ENCODE measurements around the gene ATAT1.

ATAT1 gene

GRCh38 chr6:30678964-30679726 is 52.5 kb downstream of the ATAT1 start:
- ATAC-seq, result peak; percentile 72
- TF ChIP-seq ESRRG (CRISPR knock-in tag; IDR thresholded peaks at IDR 0.05) (no peak), ARNTL (CRISPR knock-in tag; IDR thresholded peaks at IDR 0.05; ENCODE audit: borderline replicate concordance, low read depth) (no peak), ZNF565 (CRISPR knock-in tag; conservative IDR thresholded peaks at IDR 0.05; ENCODE audit: low read depth) (no peak), TCF4 (CRISPR knock-in tag; IDR thresholded peaks at IDR 0.05; ENCODE audit: borderline replicate concordance) (no peak), CSRNP3 (CRISPR knock-in tag; IDR thresholded peaks at IDR 0.05) (no peak), RARB (CRISPR knock-in tag; IDR thresholded peaks at IDR 0.05) (no peak), ZFP3 (CRISPR knock-in tag; IDR thresholded peaks at IDR 0.05) (no peak)

GRCh38 chr6:30679765-30680535 is 53.3 kb downstream of the ATAT1 start:
- no peak for TF ChIP-seq ZNF70 (CRISPR knock-in tag; IDR thresholded peaks at IDR 0.05)
- no peak for TF ChIP-seq TCF4 (CRISPR knock-in tag; IDR thresholded peaks at IDR 0.05; ENCODE audit: borderline replicate concordance)
- no peak for TF ChIP-seq ZFP30 (CRISPR knock-in tag; IDR thresholded peaks at IDR 0.05)
- no peak for TF ChIP-seq CSRNP3 (CRISPR knock-in tag; IDR thresholded peaks at IDR 0.05)
- TF ChIP-seq PATZ1 (CRISPR knock-in tag; IDR thresholded peaks at IDR 0.05; ENCODE audit: borderline replicate concordance), result no peak
- TF ChIP-seq TSHZ2 (CRISPR knock-in tag; IDR thresholded peaks at IDR 0.05), result no peak
- no peak for TF ChIP-seq GLIS3 (CRISPR knock-in tag; IDR thresholded peaks at IDR 0.05)
- TF ChIP-seq PPARA (CRISPR knock-in tag; IDR thresholded peaks at IDR 0.05; ENCODE audit: borderline replicate concordance), result no peak
- no peak for ATAC-seq

GRCh38 chr6:30681766-30682142 is 55.1 kb downstream of the ATAT1 start:
- TF ChIP-seq TSHZ2 (CRISPR knock-in tag; IDR thresholded peaks at IDR 0.05) (no peak), ZNF8 (CRISPR knock-in tag; IDR thresholded peaks at IDR 0.05) (no peak), POU6F1 (CRISPR knock-in tag; IDR thresholded peaks at IDR 0.05; ENCODE audit: borderline replicate concordance, low read depth) (no peak), ZNF70 (CRISPR knock-in tag; IDR thresholded peaks at IDR 0.05) (no peak), ZC3H10 (CRISPR knock-in tag; IDR thresholded peaks at IDR 0.05) (no peak), ZNF565 (CRISPR knock-in tag; conservative IDR thresholded peaks at IDR 0.05; ENCODE audit: low read depth) (no peak), ZFP30 (CRISPR knock-in tag; IDR thresholded peaks at IDR 0.05) (no peak), TCF4 (CRISPR knock-in tag; IDR thresholded peaks at IDR 0.05; ENCODE audit: borderline replicate concordance) (no peak), CREB5 (CRISPR knock-in tag; IDR thresholded peaks at IDR 0.05; ENCODE audit: low read depth) (no peak), CSDC2 (CRISPR knock-in tag; IDR thresholded peaks at IDR 0.05) (no peak), ZFP3 (CRISPR knock-in tag; IDR thresholded peaks at IDR 0.05) (no peak), TOX (CRISPR knock-in tag; IDR thresholded peaks at IDR 0.05; ENCODE audit: borderline replicate concordance) (no peak), GLIS3 (CRISPR knock-in tag; IDR thresholded peaks at IDR 0.05) (no peak), BACH2 (CRISPR knock-in tag; IDR thresholded peaks at IDR 0.05; ENCODE audit: borderline replicate concordance) (no peak)
- no peak for ATAC-seq
